ENCODE data around the gene HCFC1R1.

DNA sequence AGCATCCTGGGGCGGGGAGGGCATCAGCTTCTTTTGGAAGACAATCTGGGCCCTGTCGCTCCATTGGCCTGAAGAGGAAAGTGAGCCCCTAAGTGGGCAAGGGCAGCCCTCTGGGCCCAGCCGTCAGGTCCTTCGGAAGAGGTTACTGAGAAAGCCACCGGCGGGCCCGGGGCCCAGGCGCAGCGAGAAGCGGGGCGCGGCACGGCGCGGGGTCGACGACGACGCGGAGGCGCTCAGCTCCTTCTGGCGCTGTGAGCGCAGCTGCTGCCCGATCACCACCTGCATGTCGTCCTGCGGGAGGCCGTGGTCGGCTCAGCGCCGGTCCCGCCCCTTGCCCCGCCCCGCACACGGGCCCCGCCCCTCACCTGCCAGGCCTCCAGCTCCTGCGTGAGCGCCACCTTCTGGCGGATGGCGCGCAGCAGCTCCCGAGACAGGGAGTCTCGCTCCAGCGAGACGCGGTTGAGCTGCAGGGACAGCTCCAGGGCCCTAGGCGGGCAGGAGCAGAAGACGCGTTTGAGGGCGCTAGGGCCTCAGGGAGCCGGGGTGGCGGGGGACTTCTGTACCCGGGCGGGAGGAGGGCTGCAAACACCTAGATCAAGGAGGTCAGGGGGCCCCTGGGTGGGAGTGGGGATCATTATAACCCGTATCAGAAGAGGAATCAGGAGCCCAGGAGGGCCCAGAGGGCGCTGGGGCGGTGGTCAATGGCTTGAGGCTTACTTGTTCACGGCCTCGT, 4.4 kb upstream of the HCFC1R1 start:
- TF ChIP-seq, protein P1, sequence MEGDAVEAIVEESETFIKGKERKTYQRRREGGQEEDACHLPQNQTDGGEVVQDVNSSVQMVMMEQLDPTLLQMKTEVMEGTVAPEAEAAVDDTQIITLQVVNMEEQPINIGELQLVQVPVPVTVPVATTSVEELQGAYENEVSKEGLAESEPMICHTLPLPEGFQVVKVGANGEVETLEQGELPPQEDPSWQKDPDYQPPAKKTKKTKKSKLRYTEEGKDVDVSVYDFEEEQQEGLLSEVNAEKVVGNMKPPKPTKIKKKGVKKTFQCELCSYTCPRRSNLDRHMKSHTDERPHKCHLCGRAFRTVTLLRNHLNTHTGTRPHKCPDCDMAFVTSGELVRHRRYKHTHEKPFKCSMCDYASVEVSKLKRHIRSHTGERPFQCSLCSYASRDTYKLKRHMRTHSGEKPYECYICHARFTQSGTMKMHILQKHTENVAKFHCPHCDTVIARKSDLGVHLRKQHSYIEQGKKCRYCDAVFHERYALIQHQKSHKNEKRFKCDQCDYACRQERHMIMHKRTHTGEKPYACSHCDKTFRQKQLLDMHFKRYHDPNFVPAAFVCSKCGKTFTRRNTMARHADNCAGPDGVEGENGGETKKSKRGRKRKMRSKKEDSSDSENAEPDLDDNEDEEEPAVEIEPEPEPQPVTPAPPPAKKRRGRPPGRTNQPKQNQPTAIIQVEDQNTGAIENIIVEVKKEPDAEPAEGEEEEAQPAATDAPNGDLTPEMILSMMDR (IDR thresholded peaks at IDR 0.05; ENCODE audit: borderline replicate concordance, extremely low read depth, low read length, poor library complexity, severe bottlenecking) = peak; percentile 78
- TF ChIP-seq EZH2 (IDR thresholded peaks at IDR 0.05; ENCODE audit: borderline replicate concordance, low read depth, low read length, severe bottlenecking) = no peak
